Stomach (tissue), 4 donors: ENCODE measurements around the gene UST.

Source experiments
- CTCF ChIP-seq, 7 experiments: fragments of 450-650 bp in 4 of 7; fragments of 200-600 bp in 3 of 7; sonication (generic) in 3 of 7; IDR thresholded peaks; one replicate each; pipeline ENCODE4 v1.5.1; 2016 to 2019; ENCODE audit warnings: antibody characterized with exemption in 7 of 7, control low read depth in 2 of 7, mild to moderate bottlenecking in 1 of 7
- POLR2A ChIP-seq, 4 donors: fragments of 450-650 bp; IDR thresholded peaks; one replicate each; pipeline ENCODE4 v1.6.1; 2016; ENCODE audit warnings: antibody characterized with exemption in 4 of 4, control low read depth in 2 of 4, mild to moderate bottlenecking in 1 of 4, moderate library complexity in 1 of 4
- POLR2AphosphoS5 ChIP-seq, 3 donors: sonication (generic); formaldehyde crosslinking; IDR thresholded peaks; one replicate each; pipeline ENCODE4 v1.6.1; 2016; ENCODE audit warnings: antibody characterized with exemption in 3 of 3

GRCh38 chr6:148932208-148932607 lies 185.4 kb downstream of the UST start:
- TF ChIP-seq POLR2AphosphoS5 (IDR thresholded peaks at IDR 0.05) (no peak), CTCF (IDR thresholded peaks at IDR 0.05) (no peak), POLR2A (IDR thresholded peaks at IDR 0.05) (no peak)
